Activated naive CD8-positive, alpha-beta T cell (primary cell): ENCODE measurements around the gene ISM1.

ENCODE experiments used
- H3K27ac Mint-ChIP-seq: one replicate; pipeline ENCODE4 v1.8.0; 2021; ENCODE audit warnings: mixed read lengths
- H3K27me3 Mint-ChIP-seq: one replicate; pipeline ENCODE4 v1.8.0; 2021; ENCODE audit warnings: mixed read lengths
- H3K36me3 Mint-ChIP-seq: one replicate; pipeline ENCODE4 v1.8.0; 2021; ENCODE audit warnings: mixed read lengths
- H3K4me1 Mint-ChIP-seq: one replicate; pipeline ENCODE4 v1.8.0; 2021; ENCODE audit warnings: low read depth, mixed read lengths
- H3K4me3 Mint-ChIP-seq: one replicate; pipeline ENCODE4 v1.8.0; 2021; ENCODE audit warnings: mild to moderate bottlenecking, mixed read lengths
- H3K9me3 Mint-ChIP-seq: one replicate; pipeline ENCODE4 v1.8.0; 2021; ENCODE audit warnings: low read depth, mixed read lengths

ISM1 gene

GRCh38 chr20:13277663-13278295 lies 56.7 kb downstream of the ISM1 start:
- Mint-ChIP-seq H3K27ac (no peak overlapping the region), H3K4me1 (no peaks in the 10 kb centered on the region), H3K36me3 (peaks cover 9% of the 10 kb centered on the region), H3K27me3 (no peaks in the 10 kb centered on the region), H3K4me3 (no peak overlapping the region), H3K9me3 (no peaks in the 10 kb centered on the region)

GRCh38 chr20:13278812-13279570 lies 57.9 kb downstream of the ISM1 start:
- no peak overlapping the region for H3K4me3 Mint-ChIP-seq
- no peak overlapping the region for H3K27ac Mint-ChIP-seq
- no peaks in the 10 kb centered on the region for H3K27me3 Mint-ChIP-seq

DNA sequence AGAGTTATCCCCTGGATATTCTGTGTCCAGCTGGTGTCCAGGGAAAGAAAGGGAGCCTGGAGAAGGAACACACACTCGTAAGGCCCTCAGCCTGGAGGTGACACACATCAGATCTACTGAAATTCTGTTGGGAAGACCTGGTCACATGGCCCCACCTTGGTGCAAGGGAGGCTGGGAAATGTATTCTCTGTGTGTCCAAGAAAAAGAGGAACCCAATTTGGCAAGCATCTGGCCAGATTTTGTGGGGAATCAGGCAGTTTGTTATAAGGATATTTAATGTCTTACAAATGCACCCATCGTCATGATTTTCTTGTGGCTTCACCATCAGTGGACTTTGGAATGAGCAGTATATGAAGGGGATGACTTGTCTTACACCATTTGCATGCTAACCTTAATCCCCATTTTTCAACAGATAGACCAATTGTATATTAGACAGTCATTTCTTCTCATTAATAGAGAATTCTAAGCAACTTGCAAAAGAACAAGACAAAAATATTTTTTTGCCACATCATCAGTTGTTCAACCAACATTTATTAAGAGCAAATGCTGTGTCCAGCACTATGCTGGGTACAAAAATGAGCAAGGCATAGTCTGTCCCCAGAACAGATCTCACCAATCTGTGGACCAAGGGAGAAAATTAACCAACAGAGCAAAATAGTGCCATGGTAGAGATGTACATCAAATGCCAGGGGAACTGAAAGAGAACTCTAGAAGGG lies 59.7 kb downstream of the ISM1 start:
- Mint-ChIP-seq H3K36me3 (peaks cover 6% of the 10 kb centered on the region), H3K27ac (no peak overlapping the region), H3K9me3 (no peaks in the 10 kb centered on the region)

More at GRCh38 chr20:13278812-13279570, 57.9 kb downstream of the ISM1 start:
- Mint-ChIP-seq H3K4me1 (no peaks in the 10 kb centered on the region), H3K36me3 (peaks cover 9% of the 10 kb centered on the region), H3K9me3 (no peaks in the 10 kb centered on the region)

GRCh38 chr20:13283869-13284829 lies 63.1 kb downstream of the ISM1 start:
- Mint-ChIP-seq H3K4me1 (no peaks in the 10 kb centered on the region), H3K4me3 (no peak overlapping the region), H3K9me3 (no peaks in the 10 kb centered on the region), H3K36me3 (peaks cover 2% of the 10 kb centered on the region), H3K27ac (no peak overlapping the region), H3K27me3 (no peaks in the 10 kb centered on the region)

More for the DNA sequence above, 59.7 kb downstream of the ISM1 start:
- no peak overlapping the region for H3K4me3 Mint-ChIP-seq
- no peaks in the 10 kb centered on the region for H3K27me3 Mint-ChIP-seq
- no peaks in the 10 kb centered on the region for H3K4me1 Mint-ChIP-seq

DNA sequence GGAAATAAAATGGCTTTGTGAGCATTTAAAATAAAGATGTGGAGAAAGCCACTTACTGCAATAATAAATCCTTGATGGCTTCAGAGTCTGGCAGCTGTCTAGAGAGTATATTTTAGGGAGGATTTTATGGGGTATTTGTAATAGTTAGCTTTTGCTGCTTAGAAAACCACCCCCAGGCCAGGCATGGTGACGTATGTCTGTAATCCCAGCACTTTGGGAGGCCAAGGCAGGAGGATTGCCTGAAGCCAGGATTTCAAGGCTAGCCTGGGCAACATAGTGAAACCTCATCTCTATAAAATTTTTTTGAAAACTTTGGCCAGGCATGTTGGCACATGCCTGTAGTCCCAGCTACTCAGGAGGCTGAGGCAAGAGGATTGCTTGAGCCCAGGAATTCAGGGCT lies 63.8 kb downstream of the ISM1 start:
- Mint-ChIP-seq H3K4me1 (no peaks in the 10 kb centered on the region), H3K27me3 (no peaks in the 10 kb centered on the region), H3K9me3 (no peaks in the 10 kb centered on the region), H3K4me3 (no peak overlapping the region), H3K27ac (no peak overlapping the region), H3K36me3 (peaks cover 5% of the 10 kb centered on the region)

GRCh38 chr20:13285408-13285807 lies 64.3 kb downstream of the ISM1 start:
- no peaks in the 10 kb centered on the region for H3K4me1 Mint-ChIP-seq
- H3K4me3 Mint-ChIP-seq: no peak overlapping the region
- H3K9me3 Mint-ChIP-seq: no peaks in the 10 kb centered on the region
- H3K36me3 Mint-ChIP-seq: peaks cover 5% of the 10 kb centered on the region
- no peak overlapping the region for H3K27ac Mint-ChIP-seq
- H3K27me3 Mint-ChIP-seq: no peaks in the 10 kb centered on the region

DNA sequence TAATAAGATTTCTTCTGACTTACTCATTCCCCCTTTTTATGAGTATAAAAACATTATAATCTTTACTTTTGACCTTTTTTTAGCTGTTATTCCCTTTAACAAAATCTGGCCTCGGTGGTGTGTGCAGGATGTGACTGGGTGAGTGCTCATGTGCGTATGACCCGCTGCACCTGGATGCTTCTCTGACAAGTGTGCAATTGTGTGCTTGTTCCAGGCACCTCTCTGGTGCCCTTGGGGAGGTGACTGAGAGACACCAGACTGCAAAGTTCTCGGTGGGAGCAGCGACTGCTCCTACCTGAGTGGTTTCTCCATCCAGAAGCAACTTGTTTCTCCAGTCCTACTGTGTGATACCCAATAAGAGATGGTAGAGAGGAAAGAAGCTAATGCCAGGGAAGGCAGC lies 65.0 kb downstream of the ISM1 start:
- Mint-ChIP-seq H3K27ac (no peak overlapping the region), H3K27me3 (no peaks in the 10 kb centered on the region), H3K4me3 (no peak overlapping the region), H3K9me3 (no peaks in the 10 kb centered on the region), H3K4me1 (no peaks in the 10 kb centered on the region), H3K36me3 (peaks cover 5% of the 10 kb centered on the region)

DNA sequence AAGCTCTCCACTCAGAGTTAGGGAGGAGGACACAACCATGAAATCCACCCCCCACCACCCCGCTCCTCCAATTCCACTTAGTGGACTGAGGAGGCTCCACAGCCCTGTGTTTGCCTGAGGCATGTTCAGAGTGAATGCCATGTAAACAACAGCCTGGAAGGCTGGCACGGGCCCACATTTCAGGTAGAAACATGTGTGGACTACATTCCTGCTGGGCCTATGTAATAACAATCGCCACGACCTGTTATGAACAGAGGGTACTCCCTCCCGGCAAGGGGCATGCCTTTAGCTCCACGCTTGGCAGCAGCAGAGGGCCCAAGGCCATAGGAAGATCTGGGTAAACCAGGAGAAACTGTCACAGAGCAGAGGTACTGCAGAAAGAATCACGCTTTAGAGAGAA lies 65.5 kb downstream of the ISM1 start:
- Mint-ChIP-seq H3K9me3 (no peaks in the 10 kb centered on the region), H3K36me3 (peaks cover 5% of the 10 kb centered on the region), H3K27ac (no peak overlapping the region), H3K4me3 (no peak overlapping the region), H3K27me3 (no peaks in the 10 kb centered on the region), H3K4me1 (no peaks in the 10 kb centered on the region)

DNA sequence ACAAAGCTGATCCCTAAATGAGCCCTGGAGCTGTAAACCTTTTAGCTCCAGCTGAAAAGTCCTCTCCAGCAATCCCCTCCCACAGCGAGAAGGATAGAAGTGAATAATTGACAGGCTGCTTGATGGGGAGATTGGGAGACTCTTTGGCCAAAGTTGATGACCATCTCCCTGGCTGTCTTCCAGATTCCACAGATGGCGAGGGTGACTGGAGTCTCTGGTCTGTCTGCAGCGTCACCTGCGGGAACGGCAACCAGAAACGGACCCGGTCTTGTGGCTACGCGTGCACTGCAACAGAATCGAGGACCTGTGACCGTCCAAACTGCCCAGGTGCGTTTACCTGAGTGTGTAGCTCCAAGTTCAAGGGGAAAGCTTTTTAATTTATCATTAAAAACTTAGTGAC lies 67.3 kb downstream of the ISM1 start:
- H3K4me3 Mint-ChIP-seq: no peak overlapping the region
- H3K27ac Mint-ChIP-seq: no peak overlapping the region
- no peaks in the 10 kb centered on the region for H3K27me3 Mint-ChIP-seq
- peaks cover 5% of the 10 kb centered on the region for H3K36me3 Mint-ChIP-seq
- H3K4me1 Mint-ChIP-seq: no peaks in the 10 kb centered on the region
- no peaks in the 10 kb centered on the region for H3K9me3 Mint-ChIP-seq

DNA sequence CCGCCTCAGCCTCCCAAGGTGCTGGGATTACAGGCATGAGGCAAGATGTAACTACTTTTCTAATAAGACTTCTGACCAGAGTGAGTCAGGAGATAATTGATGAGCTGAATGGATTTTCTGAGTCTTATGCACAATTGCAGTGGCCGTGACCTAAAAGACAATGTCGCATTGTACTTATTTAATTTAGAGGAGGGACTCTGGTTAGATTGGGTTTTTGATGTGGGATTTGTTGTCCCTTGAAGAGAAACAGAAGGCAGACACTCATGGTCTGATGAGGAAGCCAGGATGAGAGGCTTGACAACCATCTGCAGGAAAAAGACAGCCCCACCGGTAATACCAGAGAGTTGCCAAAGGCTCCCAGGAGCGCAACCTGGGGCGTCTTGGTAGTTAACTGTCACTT lies 68.0 kb downstream of the ISM1 start:
- no peaks in the 10 kb centered on the region for H3K27me3 Mint-ChIP-seq
- no peak overlapping the region for H3K4me3 Mint-ChIP-seq
- peaks cover 5% of the 10 kb centered on the region for H3K36me3 Mint-ChIP-seq
- H3K27ac Mint-ChIP-seq: no peak overlapping the region
- no peaks in the 10 kb centered on the region for H3K4me1 Mint-ChIP-seq
- H3K9me3 Mint-ChIP-seq: no peaks in the 10 kb centered on the region

DNA sequence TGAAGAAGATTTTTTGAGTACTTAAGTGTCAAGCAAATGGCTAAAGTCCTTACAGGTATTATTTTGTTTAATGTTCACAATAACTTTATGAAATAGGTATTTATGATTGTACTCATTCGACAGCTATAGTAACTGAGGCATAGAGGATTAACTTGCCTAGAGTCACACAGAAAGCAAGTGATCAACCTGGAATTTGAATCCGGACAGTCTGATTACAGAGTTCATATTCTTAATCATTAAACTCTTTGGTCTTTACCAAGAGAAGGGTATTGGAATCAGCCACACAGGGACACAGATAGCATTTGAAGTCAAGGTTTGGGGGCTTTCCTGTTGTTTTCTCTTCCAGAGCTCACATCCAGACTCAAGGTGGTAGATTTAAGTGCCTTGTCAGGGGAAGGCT lies 69.7 kb downstream of the ISM1 start:
- Mint-ChIP-seq H3K27me3 (no peaks in the 10 kb centered on the region), H3K27ac (no peak overlapping the region), H3K9me3 (no peaks in the 10 kb centered on the region)

GRCh38 chr20:13291157-13291556 lies 70.1 kb downstream of the ISM1 start:
- no peaks in the 10 kb centered on the region for H3K4me1 Mint-ChIP-seq
- H3K27me3 Mint-ChIP-seq: no peaks in the 10 kb centered on the region
- H3K27ac Mint-ChIP-seq: no peak overlapping the region
- H3K9me3 Mint-ChIP-seq: no peaks in the 10 kb centered on the region
- peaks cover 9% of the 10 kb centered on the region for H3K36me3 Mint-ChIP-seq
- H3K4me3 Mint-ChIP-seq: no peak overlapping the region

More for the DNA sequence above, 69.7 kb downstream of the ISM1 start:
- Mint-ChIP-seq H3K4me1 (no peaks in the 10 kb centered on the region), H3K36me3 (peaks cover 9% of the 10 kb centered on the region), H3K4me3 (no peak overlapping the region)

DNA sequence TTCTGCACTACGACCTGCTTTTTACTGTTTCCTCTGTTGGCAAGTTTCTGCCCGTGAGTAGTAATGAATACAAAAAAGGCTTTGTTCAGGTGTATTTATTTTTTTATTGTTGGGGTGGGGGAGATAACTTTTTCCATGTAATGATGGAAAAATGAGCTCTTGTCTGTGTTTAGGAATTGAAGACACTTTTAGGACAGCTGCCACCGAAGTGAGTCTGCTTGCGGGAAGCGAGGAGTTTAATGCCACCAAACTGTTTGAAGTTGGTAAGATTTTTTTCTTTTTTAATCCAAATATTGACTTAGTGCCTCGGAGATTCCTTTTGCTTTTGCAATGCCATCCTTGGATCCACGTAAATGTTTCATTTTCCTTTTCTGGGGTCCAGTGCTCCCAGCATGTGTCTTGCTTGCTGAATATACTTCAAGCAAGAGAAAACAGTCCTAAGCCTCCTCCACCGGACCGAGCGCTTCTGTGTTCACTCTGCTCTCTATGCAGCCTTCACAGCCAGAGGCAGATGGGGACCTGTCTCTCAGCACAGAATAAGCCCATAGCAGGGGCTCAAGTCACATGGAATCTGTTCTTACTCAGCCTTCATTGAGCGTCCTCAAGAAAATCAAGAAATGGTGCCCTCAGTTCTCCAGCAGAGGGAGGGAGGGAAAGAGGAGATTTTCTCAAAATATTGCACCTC lies 71.3 kb downstream of the ISM1 start:
- Mint-ChIP-seq H3K27ac (no peak overlapping the region), H3K9me3 (no peaks in the 10 kb centered on the region), H3K27me3 (no peaks in the 10 kb centered on the region), H3K36me3 (peaks cover 9% of the 10 kb centered on the region), H3K4me1 (no peaks in the 10 kb centered on the region), H3K4me3 (no peak overlapping the region)

DNA sequence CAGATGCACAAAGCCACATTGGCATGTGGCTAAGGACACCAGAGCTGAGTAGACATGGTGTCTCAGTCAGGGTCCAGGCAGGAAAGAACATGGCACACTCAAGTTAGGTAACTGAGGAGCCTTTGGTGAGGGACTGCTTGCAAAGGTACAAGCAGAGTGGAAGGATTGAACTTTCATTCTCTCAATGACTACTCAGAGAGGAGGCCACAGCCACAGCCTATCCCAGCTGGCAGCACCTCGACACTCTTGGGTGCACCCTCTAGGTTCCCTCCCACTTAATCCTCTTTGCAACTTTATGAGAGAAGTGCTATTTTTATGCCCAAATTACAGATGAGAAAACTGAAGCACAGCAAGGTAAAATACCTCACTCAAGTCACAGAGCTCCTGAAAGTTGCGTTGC lies 73.4 kb downstream of the ISM1 start:
- H3K36me3 Mint-ChIP-seq: peaks cover 4% of the 10 kb centered on the region
- H3K9me3 Mint-ChIP-seq: no peaks in the 10 kb centered on the region
- no peak overlapping the region for H3K4me3 Mint-ChIP-seq
- H3K27me3 Mint-ChIP-seq: no peaks in the 10 kb centered on the region
- no peaks in the 10 kb centered on the region for H3K4me1 Mint-ChIP-seq
- H3K27ac Mint-ChIP-seq: no peak overlapping the region
